Fibroblast of lung (primary cell): ENCODE measurements around the gene DPP6. TPM values are rescaled to one million over a fixed set of nuclear protein-coding genes. Genes with fewer than 3 reads are reported as not detected.
"Not testable (repeated sequence)": the region's sequence is repeated elsewhere in the genome, so short reads cannot be mapped to it uniquely, and the experiment has no call there.

Experiments
- DNase-seq, 2 donors: peaks; one replicate each; pipeline versions ENCODE4 v3.0.0 to v3.0.0-alpha.2; 2010; ENCODE audit warnings: low read depth in 2 of 2
- H2AFZ ChIP-seq: 2 replicates; pipeline ENCODE4 v1.5.1; 2012; ENCODE audit warnings: low read length, control low read depth, inconsistent platforms
- H3K27ac ChIP-seq: 2 replicates; pipeline ENCODE4 v1.5.1; 2011; ENCODE audit warnings: low read length, control low read depth; ENCODE audit not compliant: insufficient read depth
- H3K27me3 ChIP-seq: 2 replicates; pipeline ENCODE4 v1.5.1; 2011; ENCODE audit warnings: mild to moderate bottlenecking, low read length; ENCODE audit not compliant: control insufficient read depth, insufficient read depth
- H3K36me3 ChIP-seq: 2 replicates; pipeline ENCODE4 v1.5.1; 2011; ENCODE audit warnings: low read length; ENCODE audit not compliant: control insufficient read depth, insufficient read depth
- H3K4me1 ChIP-seq: 2 replicates; pipeline ENCODE4 v1.5.1; 2011; ENCODE audit warnings: low read length; ENCODE audit not compliant: control insufficient read depth, insufficient read depth; ENCODE audit errors: extremely low read depth
- H3K4me2 ChIP-seq: 2 replicates; pipeline ENCODE4 v1.5.1; 2011; ENCODE audit warnings: low read length, control low read depth; ENCODE audit not compliant: insufficient read depth; ENCODE audit errors: extremely low read depth
- H3K4me3 ChIP-seq, 4 experiments: fragments of 200-600 bp in 1 of 4; sonication (generic) in 1 of 4; replicated peaks in 1 of 4; 2 replicates each; pipeline ENCODE4 v1.5.1; 2011 to 2016; ENCODE audit warnings: low read length in 4 of 4, low read depth in 3 of 4, mild to moderate bottlenecking in 3 of 4, control low read depth in 2 of 4, inconsistent platforms in 1 of 4, mixed read lengths in 1 of 4; ENCODE audit not compliant: insufficient read depth in 1 of 4; ENCODE audit errors: control extremely low read depth in 1 of 4
- H3K79me2 ChIP-seq: 2 replicates; pipeline ENCODE4 v1.5.1; 2012; ENCODE audit warnings: mild to moderate bottlenecking, low read length, inconsistent platforms; ENCODE audit not compliant: control insufficient read depth, insufficient read depth
- H3K9ac ChIP-seq: 2 replicates; pipeline ENCODE4 v1.5.1; 2011; ENCODE audit warnings: mild to moderate bottlenecking, low read length, control low read depth; ENCODE audit not compliant: insufficient read depth
- H3K9me3 ChIP-seq: 2 replicates; pipeline ENCODE4 v1.5.1; 2012; ENCODE audit warnings: low read depth, low read length; ENCODE audit not compliant: control insufficient read depth, insufficient read depth
- H4K20me1 ChIP-seq: 2 replicates; pipeline ENCODE4 v1.5.1; 2011; ENCODE audit warnings: low read length; ENCODE audit not compliant: control insufficient read depth, insufficient read depth; ENCODE audit errors: extremely low read depth
- EZH2 ChIP-seq: IDR thresholded peaks from 2 replicates; pipeline ENCODE4 v1.5.1; 2012; ENCODE audit warnings: low read length, control low read depth, mild to moderate bottlenecking; ENCODE audit errors: missing control alignments
- polyA plus RNA-seq, 2 donors: library from polyadenylated mRNA; depleted of rRNA in 1 of 2; stranded (reverse) in 1 of 2; unstranded in 1 of 2; fragments of >200 nt; gene quantifications; 2 replicates each; pipeline ENCODE4 v1.2.1, GENCODE V29; 2011 to 2012; ENCODE audit warnings: missing spikeins in 1 of 2
- total RNA-seq: library from RNA; depleted of rRNA; stranded (reverse); fragments of >200 nt; gene quantifications from 2 replicates; pipeline ENCODE4 v1.2.1, GENCODE V29; 2014
- TF ChIP-seq, protein P1 (sequence below), 2 donors: IDR thresholded peaks in 1 of 2; conservative IDR thresholded peaks in 1 of 2; 1 replicate in 1 of 2; 2 replicates in 1 of 2; pipeline ENCODE4 v1.5.1; 2011 to 2012; ENCODE audit warnings: low read length in 2 of 2, control low read depth in 1 of 2, inconsistent platforms in 1 of 2, low read depth in 1 of 2, mild to moderate bottlenecking in 1 of 2

DPP6 gene
- total and polyA plus RNA-seq, 2 donors (not counting 1 experiment from before 2014, with no cell fraction given) = not detected

DNA sequence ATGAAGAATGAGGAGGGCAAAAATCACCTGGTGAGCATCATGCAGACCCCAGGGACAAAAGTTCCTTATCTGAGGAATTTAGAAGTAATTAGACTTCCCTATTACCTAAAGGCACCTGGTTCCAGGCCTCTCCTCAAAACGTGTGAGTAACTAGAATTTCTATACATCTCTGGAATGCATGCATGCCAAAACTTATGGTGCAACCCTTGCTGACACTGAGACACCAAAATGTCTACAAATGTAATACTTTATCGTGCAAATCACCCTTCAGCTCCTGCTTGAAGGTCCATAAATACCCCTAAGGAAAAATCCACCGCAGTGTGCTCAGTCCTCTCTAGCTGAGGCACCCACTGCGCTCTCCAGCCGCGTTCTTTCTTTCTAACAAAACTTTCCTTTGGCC lies 866.5 kb downstream of the DPP6 start:
- Histone ChIP-seq H3K79me2 (no peaks in the 10 kb centered on the region), H2AFZ (no peak overlapping the region), H3K27me3 (no peaks in the 10 kb centered on the region), H3K36me3 (no peaks in the 10 kb centered on the region), H3K4me1 (no peaks in the 10 kb centered on the region), H4K20me1 (no peaks in the 10 kb centered on the region), H3K4me2 (no peak overlapping the region), H3K4me3 (no peak overlapping the region), H3K9ac (no peak overlapping the region), H3K27ac (no peak overlapping the region), H3K9me3 (no peaks in the 10 kb centered on the region)
- no peak for DNase-seq
- TF ChIP-seq, protein P1, sequence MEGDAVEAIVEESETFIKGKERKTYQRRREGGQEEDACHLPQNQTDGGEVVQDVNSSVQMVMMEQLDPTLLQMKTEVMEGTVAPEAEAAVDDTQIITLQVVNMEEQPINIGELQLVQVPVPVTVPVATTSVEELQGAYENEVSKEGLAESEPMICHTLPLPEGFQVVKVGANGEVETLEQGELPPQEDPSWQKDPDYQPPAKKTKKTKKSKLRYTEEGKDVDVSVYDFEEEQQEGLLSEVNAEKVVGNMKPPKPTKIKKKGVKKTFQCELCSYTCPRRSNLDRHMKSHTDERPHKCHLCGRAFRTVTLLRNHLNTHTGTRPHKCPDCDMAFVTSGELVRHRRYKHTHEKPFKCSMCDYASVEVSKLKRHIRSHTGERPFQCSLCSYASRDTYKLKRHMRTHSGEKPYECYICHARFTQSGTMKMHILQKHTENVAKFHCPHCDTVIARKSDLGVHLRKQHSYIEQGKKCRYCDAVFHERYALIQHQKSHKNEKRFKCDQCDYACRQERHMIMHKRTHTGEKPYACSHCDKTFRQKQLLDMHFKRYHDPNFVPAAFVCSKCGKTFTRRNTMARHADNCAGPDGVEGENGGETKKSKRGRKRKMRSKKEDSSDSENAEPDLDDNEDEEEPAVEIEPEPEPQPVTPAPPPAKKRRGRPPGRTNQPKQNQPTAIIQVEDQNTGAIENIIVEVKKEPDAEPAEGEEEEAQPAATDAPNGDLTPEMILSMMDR (conservative IDR thresholded peaks at IDR 0.05 in 1 of 2, IDR thresholded peaks at IDR 0.05 in 1 of 2; ENCODE audit: low read depth in 1 of 2, low read length in 2 of 2) = no peak
- no peak for TF ChIP-seq EZH2

DNA sequence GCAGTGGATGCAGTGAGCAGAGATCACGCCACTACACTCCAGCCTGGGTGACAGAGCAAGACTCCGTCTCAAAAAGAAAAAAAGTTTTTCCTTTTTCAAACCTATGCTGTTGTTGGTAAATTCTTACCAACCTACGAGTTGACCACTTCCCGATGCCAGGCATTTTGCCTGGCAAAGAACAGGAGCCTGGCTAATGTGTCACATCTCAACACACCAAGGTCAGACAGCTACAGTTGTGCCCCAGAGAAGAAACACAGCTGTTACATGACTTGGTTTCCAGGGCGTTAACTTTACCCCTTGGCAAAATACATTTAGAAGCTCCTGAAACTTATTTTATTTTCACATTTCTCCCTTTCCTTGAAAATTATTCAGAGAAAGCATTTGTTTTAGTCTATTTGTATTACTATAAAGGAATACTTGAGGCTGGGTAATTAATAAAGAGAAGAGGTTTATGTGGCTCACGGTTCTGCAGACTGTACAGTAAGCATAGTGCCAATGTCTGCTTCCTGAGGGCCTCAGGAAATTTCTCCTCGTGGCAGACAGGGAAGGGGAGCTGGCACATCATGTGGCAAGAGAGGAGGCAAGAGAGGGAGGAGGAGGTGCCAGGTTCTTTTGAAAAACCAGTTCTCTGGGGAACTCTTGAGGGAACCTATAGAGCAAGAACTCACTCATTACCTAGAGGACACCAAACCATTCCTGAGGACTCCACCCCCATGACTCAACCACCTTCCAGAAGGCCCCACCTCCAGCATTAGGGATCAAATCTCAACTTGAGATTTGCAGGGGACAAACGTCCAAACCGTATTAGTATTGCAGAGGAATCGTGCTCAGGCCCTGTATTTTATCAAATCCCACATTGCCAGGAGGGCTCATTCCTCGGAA lies 867.4 kb downstream of the DPP6 start:
- H3K27ac ChIP-seq = no peak overlapping the region
- TF ChIP-seq, protein P1 (conservative IDR thresholded peaks at IDR 0.05 in 1 of 2, IDR thresholded peaks at IDR 0.05 in 1 of 2; ENCODE audit: low read depth in 1 of 2, low read length in 2 of 2) = no peak
- TF ChIP-seq EZH2 = no peak
- H3K4me3 ChIP-seq = no peak overlapping the region
- no peak overlapping the region for H2AFZ ChIP-seq
- H3K79me2 ChIP-seq = no peaks in the 10 kb centered on the region
- no peaks in the 10 kb centered on the region for H3K27me3 ChIP-seq
- no peaks in the 10 kb centered on the region for H3K36me3 ChIP-seq
- no peaks in the 10 kb centered on the region for H3K4me1 ChIP-seq
- H3K9me3 ChIP-seq = no peaks in the 10 kb centered on the region
- no peaks in the 10 kb centered on the region for H4K20me1 ChIP-seq
- no peak for DNase-seq
- H3K9ac ChIP-seq = no peak overlapping the region
- H3K4me2 ChIP-seq = no peak overlapping the region

DNA sequence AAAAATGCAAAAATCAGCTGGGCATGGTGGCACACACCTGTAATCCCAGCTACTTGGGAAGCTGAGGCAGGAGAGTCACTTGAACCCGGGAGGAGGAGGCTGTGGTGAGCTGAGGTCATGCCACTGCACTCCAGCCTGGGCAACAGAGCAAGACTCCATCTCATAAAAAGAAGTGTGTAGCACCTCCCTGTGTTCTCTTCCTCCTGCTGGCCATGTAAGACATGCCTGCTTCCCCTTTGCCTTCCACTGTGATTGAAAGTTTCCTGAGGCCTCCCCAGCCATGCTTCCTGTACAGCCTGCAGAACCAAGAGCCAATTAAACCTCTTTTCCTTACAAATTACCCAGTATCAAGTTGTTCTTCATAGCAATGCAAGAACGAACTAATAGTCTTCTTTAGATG lies 870.3 kb downstream of the DPP6 start:
- not testable (repeated sequence) for DNase-seq

More for the DNA sequence above, 870.3 kb downstream of the DPP6 start:
- H3K27ac ChIP-seq, H3K4me2 ChIP-seq, H3K36me3 ChIP-seq, H3K4me3 ChIP-seq, H4K20me1 ChIP-seq, H3K4me1 ChIP-seq, H3K9me3 ChIP-seq, H2AFZ ChIP-seq, H3K9ac ChIP-seq, H3K27me3 ChIP-seq, H3K79me2 ChIP-seq: not testable (repeated sequence)
